Colonic mucosa (tissue), 4 donors: Measurements from ENCODE around the gene ERI3. TPM values are rescaled to one million over a fixed set of nuclear protein-coding genes. Genes with fewer than 3 reads are reported as not detected.

Experiments
- DNase-seq: peaks from one replicate; pipeline ENCODE4 v3.0.0-alpha.2; 2020
- H3K27ac ChIP-seq: fragments of 200-600 bp; one replicate; pipeline ENCODE4 v1.8.0; 2021
- H3K27me3 ChIP-seq: fragments of 200-600 bp; one replicate; pipeline ENCODE4 v1.8.0; 2021
- H3K36me3 ChIP-seq: fragments of 200-600 bp; one replicate; pipeline ENCODE4 v1.8.0; 2021
- H3K4me1 ChIP-seq: fragments of 200-600 bp; one replicate; pipeline ENCODE4 v1.8.0; 2021; ENCODE audit warnings: mild to moderate bottlenecking
- H3K4me3 ChIP-seq: fragments of 200-600 bp; one replicate; pipeline ENCODE4 v1.8.0; 2021
- H3K9ac ChIP-seq, 2 donors: one replicate each; pipeline ENCODE4 v1.7.0; 2013; ENCODE audit warnings: control low read depth in 2 of 2, low read depth in 2 of 2, low read length in 2 of 2
- H3K9me3 ChIP-seq: fragments of 200-600 bp; one replicate; pipeline ENCODE4 v1.8.0; 2021
- CTCF ChIP-seq: fragments of 200-600 bp; IDR thresholded peaks from one replicate; pipeline ENCODE4 v1.8.0; 2022; ENCODE audit warnings: antibody characterized with exemption, mild to moderate bottlenecking
- intact Hi-C: fragments of 100-400 bp; cut with DNase I; formaldehyde crosslinking; loops from one replicate; pipeline ENCODE4 v1.14.1; 2022
- total RNA-seq, 2 donors: library from RNA; stranded (reverse); fragmentation: NEBNext Ultra II Directional in 1 of 2; extraction: Animal tissue kit (Norgen Biotek cat#: 25700) in 1 of 2; gene quantifications; one replicate each; pipeline ENCODE4 v1.2.1, GENCODE V29; 2021
- donor health status: healthy.
- donor health status: DM: no; HTN: no; CAD: no.
- donor health status: DM: no; HTN: no; CAD: no.

Gene ERI3
- total RNA-seq, 2 donors from 2014 or later, result 29.7 to 58.2 TPM

- intact Hi-C loops, result no loop called here
- H3K9ac ChIP-seq, result peak overlapping the region in 1 of 2 donors; percentile 13
- no peak for TF ChIP-seq CTCF
- H3K9me3 ChIP-seq, result no peaks in the 10 kb centered on the region
- DNase-seq, result no peak
- no peaks in the 10 kb centered on the region for H3K27me3 ChIP-seq
- no peaks in the 10 kb centered on the region for H3K36me3 ChIP-seq
- no peak overlapping the region for H3K27ac ChIP-seq
- no peak overlapping the region for H3K4me3 ChIP-seq
- H3K4me1 ChIP-seq, result peaks cover 8% of the 10 kb centered on the region
Observed at GRCh38 chr1:44242746-44243145, 112.3 kb downstream of the ERI3 start.

DNA sequence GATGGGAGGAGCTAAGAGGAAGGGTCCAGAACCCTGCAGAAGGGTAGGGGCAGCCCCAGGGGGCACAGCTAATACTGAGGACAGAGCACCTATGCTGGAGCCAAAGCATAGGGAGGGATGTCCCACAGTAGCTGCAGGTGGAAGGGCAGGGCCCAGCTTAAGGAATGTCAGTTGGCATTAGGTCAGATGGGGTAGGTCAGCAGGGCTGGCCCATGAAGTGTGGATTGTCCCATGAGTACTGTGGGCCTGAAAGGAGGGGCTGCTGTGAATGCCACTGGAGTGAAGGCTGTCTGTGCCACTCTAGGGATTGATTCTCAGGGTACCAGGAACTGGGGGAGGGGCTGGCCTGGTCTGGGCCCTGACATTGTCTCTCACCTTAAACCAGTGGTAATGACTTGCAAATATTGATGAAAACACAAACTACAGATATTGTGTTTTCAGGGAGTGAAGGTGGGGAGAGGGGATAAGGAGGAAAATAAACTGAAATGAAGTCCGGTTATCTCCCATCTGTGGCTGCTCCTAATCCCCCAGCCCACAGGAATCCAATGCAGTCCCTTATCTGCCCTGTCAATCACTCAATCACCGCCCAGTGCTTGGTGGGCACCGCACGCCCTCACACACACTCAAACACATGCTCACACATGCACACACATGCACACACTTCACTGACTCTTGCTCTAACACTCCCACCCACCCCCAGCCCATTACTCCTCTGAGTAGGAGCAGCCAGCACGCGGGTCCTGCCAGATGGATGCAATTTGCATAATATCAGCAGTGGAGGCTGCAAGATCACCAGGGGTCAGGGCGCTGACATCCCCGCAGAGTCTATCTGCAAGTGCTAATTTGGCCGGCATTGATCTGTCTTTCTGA is 114.0 kb downstream of the ERI3 start:
- peaks cover 18% of the 10 kb centered on the region for H3K4me1 ChIP-seq
- no peak for TF ChIP-seq CTCF
- H3K4me3 ChIP-seq, result no peak overlapping the region

GRCh38 chr1:44239961-44240371 is 115.1 kb downstream of the ERI3 start:
- intact Hi-C loops, result loop anchor here (5.0 kb wide), 1 partner anchor 57 kb away; no protein-coding TSS in a partner anchor
- no peak for TF ChIP-seq CTCF

More for the DNA sequence above, 114.0 kb downstream of the ERI3 start:
- H3K9me3 ChIP-seq, result no peaks in the 10 kb centered on the region
- H3K36me3 ChIP-seq, result no peaks in the 10 kb centered on the region
- no peaks in the 10 kb centered on the region for H3K27me3 ChIP-seq
- peak overlapping the region in 1 of 2 donors; percentile 8 for H3K9ac ChIP-seq
- intact Hi-C loops, result no loop called here
- no peak overlapping the region for H3K27ac ChIP-seq
- no peak for DNase-seq

GRCh38 chr1:44239331-44239960 is 115.6 kb downstream of the ERI3 start:
- H3K4me1 ChIP-seq, result peaks cover 18% of the 10 kb centered on the region
- H3K9me3 ChIP-seq, result no peaks in the 10 kb centered on the region
- no peaks in the 10 kb centered on the region for H3K27me3 ChIP-seq
- no peaks in the 10 kb centered on the region for H3K36me3 ChIP-seq
- TF ChIP-seq CTCF, result no peak
- H3K9ac ChIP-seq, result peak overlapping the region in 1 of 2 donors; percentile 62
- no peak overlapping the region for H3K27ac ChIP-seq
- DNase-seq, result no peak
- intact Hi-C loops, result loop anchor here (5.0 kb wide), 1 partner anchor 58 kb away; no protein-coding TSS in a partner anchor
- no peak overlapping the region for H3K4me3 ChIP-seq

More at GRCh38 chr1:44239961-44240371, 115.1 kb downstream of the ERI3 start:
- no peaks in the 10 kb centered on the region for H3K27me3 ChIP-seq
- H3K36me3 ChIP-seq, result no peaks in the 10 kb centered on the region
- peaks cover 18% of the 10 kb centered on the region for H3K4me1 ChIP-seq
- peak overlapping the region in 1 of 2 donors; percentile 8 for H3K9ac ChIP-seq
- no peaks in the 10 kb centered on the region for H3K9me3 ChIP-seq
- H3K27ac ChIP-seq, result no peak overlapping the region
- H3K4me3 ChIP-seq, result no peak overlapping the region
- DNase-seq, result no peak

- Histone ChIP-seq H3K9me3 (no peaks in the 10 kb centered on the region), H3K4me1 (peaks cover 18% of the 10 kb centered on the region), H3K27ac (peak overlapping the region; percentile 32), H3K36me3 (no peaks in the 10 kb centered on the region), H3K27me3 (no peaks in the 10 kb centered on the region), H3K9ac (peak overlapping the region in 1 of 2 donors; percentile 62), H3K4me3 (no peak overlapping the region)
- TF ChIP-seq CTCF, result no peak
- intact Hi-C loops, result loop anchor here (5.0 kb wide), 1 partner anchor 59 kb away; no protein-coding TSS in a partner anchor
- no peak for DNase-seq
Observed at GRCh38 chr1:44238660-44239059, 116.4 kb downstream of the ERI3 start.
